Mammary epithelial cell (primary cell): ENCODE measurements around the gene CDC34.

ENCODE experiments used
- CTCF ChIP-seq, 2 donors: IDR thresholded peaks in 1 of 2; conservative IDR thresholded peaks in 1 of 2; 2 replicates each; pipeline ENCODE4 v1.5.1; 2011 to 2012; ENCODE audit warnings: inconsistent platforms in 2 of 2, low read length in 2 of 2, mild to moderate bottlenecking in 2 of 2, control low read depth in 1 of 2, low read depth in 1 of 2; ENCODE audit not compliant: insufficient read depth in 1 of 2; ENCODE audit errors: extremely low read depth in 1 of 2
- EZH2 ChIP-seq: IDR thresholded peaks from 2 replicates; pipeline ENCODE4 v1.6.1; 2012; ENCODE audit warnings: low read length, inconsistent platforms, borderline replicate concordance

- TF ChIP-seq CTCF (conservative IDR thresholded peaks at IDR 0.05 in 1 of 2, IDR thresholded peaks at IDR 0.05 in 1 of 2; ENCODE audit: extremely low read depth in 1 of 2, insufficient read depth in 1 of 2, low read depth in 1 of 2, low read length in 2 of 2) (no peak), EZH2 (no peak)
These were observed 29.9 kb upstream of the CDC34 start for GRCh38 chr19:501646-502045.
